Kidney glomerular epithelial cell (primary cell): ENCODE results near the gene CLEC10A.
"Not testable (repeated sequence)": the region's sequence is repeated elsewhere in the genome, so short reads cannot be mapped to it uniquely, and the experiment has no call there.

Source experiments
- DNase-seq: peaks from one replicate; lab custom pipeline; 2025; lab: John Stamatoyannopoulos, UW

CLEC10A gene

GRCh38 chr17:7072406-7072805 is 7.6 kb downstream of the CLEC10A start:
- no peak for DNase-seq

GRCh38 chr17:7070712-7071111 is 9.3 kb downstream of the CLEC10A start:
- no peak for DNase-seq

DNA sequence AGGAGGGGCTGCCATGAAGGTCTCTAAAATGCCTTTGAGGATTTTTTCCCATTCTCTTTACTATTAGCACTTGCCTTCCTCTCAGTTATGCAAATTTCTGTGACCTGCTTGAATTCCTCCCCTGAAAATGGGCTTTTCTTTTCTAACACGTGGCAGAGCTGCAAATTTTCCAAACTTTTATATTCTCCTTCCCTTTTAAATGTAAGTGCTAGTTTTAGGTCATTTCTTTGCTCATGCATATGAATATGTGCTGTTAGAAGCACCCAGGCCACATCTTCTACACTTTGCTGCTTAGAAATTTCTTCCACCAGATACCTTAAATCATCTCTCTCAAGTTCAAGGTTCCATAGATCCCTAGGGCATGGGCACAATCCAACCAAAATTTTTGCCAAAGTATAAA is 11.8 kb downstream of the CLEC10A start:
- no peak for DNase-seq

- no peak for DNase-seq
Observed at GRCh38 chr17:7067198-7067597, 12.9 kb downstream of the CLEC10A start.

- DNase-seq = no peak
Observed at GRCh38 chr17:7064261-7064660, 15.8 kb downstream of the CLEC10A start.

- DNase-seq = no peak
Observed at GRCh38 chr17:7063518-7064094, 16.4 kb downstream of the CLEC10A start.

DNA sequence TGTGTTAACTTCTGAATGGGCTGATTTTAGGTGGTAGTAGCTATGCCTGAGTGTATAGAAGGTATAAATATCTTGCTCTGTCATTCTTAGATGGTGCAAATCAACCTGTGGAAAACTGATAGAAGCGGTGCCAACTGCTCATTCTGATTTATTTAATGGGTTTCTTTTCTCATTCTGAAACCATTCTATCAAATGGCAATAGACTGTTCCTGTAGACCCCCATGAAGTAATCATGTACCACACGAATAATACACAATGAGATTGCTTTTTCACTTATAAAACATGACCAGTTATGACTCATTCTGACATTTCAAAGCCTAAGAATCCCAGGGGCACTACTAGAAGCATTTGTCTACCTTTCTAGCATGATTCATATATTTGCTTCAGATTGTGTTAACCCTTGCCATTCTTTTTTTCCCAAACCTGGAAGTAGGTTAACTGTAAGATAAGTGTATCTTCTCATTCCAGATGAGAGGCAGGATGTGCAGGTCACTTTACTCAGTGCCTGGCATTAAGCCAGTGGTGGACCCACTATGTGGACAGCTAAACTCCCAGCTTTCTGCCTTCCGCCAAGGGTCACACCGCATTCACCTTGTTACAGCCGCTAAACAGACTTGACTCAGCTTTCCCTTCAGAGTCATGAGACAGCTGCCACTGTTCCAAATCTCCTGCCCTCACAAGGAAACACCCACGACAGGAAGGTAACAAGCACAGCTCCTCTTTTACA is 19.7 kb downstream of the CLEC10A start:
- DNase-seq = peak; percentile 97

DNA sequence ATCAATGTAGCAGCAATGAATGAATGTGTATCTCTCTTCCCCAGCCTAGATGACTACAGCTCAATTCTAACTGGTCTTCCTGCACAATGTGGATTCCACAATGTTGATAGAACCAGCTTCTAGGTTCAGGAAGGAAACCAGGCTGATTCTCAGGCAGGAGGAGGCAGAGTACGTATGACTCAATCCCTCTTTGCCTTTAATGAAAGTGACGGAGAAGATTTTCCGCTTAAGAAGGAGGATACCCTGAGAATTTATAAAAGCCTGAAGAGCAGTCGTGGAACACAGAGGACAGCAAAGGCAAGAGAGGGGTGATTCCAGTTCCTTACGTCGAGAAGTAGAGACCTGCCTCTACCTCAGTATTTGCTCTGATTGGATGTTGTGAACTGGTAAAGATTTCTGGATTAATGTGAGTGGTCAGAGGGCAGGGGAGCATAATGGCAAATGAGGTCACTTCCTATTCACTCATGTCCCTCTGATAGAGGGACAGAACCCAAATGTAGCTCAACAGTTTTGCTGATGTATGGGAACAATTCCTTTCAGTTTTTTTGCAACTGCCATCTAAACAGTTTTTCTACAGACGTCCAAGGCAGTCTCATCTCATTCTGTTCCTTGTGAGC is 21.1 kb downstream of the CLEC10A start:
- DNase-seq = no peak

GRCh38 chr17:7056386-7056785 is 23.7 kb downstream of the CLEC10A start:
- no peak for DNase-seq

DNA sequence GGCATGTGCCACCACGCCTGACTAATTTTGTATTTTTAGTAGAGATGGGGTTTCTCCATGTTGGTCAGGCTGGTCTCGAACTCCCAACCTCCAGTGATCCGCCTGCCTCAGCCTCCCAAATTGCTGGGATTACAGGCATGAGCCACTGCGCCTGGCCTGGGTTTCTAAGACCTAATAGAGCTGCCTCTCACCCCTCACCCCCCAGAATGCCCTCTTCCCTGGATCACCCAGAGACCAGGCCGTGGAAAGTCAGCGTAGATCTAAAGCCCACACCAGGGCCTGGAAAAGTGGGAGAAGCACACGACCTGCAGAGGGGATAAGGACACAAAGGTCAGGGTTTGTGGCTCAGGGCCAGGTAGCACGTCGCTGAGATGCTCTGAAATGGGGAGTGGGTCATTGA is 29.5 kb downstream of the CLEC10A start:
- not testable (repeated sequence) for DNase-seq

GRCh38 chr17:7048968-7049367 is 31.1 kb downstream of the CLEC10A start:
- no peak for DNase-seq

DNA sequence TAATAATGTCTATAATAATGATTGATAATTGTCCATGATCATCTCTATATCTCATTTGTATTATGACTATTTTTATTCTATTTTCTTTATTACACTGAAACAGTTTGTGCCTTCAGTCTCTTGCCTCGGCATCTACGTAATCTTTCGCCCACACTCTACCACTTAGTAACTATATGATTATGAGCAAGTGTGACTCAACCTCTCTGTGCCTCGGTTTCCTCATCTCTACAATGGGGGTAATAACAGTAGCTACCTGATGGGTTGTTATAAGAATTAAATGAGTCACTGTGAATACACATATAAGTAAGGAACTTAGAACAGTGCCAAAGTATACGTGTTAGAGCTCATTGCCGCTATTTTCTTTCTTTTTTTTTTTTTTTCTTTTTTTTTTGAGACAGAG is 32.5 kb downstream of the CLEC10A start:
- no peak for DNase-seq

- DNase-seq = not testable (repeated sequence)
Observed at GRCh38 chr17:7046725-7047397, 33.2 kb downstream of the CLEC10A start.

- DNase-seq = no peak
Observed at GRCh38 chr17:7046127-7046724, 33.8 kb downstream of the CLEC10A start.

GRCh38 chr17:7045492-7046126 is 34.4 kb downstream of the CLEC10A start:
- peak; percentile 78 for DNase-seq

DNA sequence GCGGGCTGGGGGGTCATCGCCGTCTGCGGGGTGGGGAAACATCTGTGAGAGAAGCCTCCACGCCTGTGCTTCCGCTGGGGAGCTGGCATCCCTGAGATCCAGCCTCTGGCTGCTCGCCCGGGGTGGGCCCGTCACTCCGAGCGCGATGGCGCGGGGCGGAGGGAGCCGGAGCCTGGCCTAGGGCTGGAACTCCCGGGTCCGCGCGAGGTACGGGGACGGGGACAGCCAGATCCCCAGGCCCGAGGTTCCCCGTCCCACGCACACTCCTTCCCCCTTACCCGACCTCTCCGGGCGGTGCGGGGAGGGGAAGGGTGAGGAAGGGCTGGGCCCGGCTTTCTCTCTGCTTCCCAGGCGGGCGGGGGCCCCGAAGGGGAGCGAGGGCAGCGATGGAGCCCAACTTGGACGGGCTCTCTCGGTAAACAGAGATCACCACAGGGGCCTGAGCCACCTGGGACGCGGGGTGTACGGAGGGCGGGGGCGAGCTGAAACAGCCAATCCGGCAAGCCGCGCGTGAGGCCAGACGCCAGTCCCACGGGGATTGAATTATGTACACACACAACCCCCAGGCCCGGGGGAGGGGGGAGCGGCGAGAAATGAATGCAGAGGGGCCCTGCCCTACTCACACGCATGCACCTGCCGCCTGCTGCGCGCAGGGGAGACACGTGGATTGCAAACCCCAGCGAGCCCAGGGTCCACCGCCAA is 36.4 kb downstream of the CLEC10A start, which contains the start of gene SLC16A11:
TSS of gene SLC16A11 (minus strand) at position 596 of the 702 bp plus-strand sequence. CDS start at position 17, 579 bp downstream.
- no peak for DNase-seq

GRCh38 chr17:7043182-7043496 is 36.9 kb downstream of the CLEC10A start:
- no peak for DNase-seq

DNA sequence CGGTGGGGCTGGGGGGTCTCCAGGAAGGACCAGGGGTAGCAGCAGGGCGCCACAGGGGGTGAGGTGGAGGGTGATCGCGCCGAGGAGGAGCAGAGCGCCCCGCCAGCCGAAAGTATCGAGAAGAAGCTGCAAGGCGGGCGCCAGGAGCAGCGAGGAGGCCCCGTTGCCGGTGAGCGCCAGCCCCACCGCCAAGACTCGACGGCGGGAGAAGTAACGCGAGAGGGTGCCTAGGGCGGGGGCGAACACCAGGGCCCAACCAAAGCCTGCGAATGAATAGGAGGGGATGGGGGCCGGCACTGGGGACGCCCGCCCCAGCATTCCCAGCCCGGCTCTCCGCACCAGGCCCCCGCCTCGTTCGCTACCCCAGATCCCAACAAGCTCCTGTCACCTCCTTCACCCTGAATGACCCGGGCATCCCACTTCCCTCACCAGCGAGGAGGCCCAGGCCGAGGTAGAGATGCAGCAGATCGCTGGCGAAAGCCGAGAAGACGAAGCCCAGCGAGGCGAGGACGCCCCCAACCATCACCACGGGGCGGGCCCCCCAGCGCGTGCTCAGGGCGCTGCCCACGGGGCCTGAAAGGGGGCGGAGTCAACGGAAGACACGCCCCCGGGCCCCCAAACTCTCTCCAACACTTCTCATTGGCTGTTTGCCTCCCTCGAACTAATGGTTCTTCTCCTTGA is 37.4 kb downstream of the CLEC10A start:
- no peak for DNase-seq

GRCh38 chr17:7041607-7042500 is 38.2 kb downstream of the CLEC10A start:
- no peak for DNase-seq

DNA sequence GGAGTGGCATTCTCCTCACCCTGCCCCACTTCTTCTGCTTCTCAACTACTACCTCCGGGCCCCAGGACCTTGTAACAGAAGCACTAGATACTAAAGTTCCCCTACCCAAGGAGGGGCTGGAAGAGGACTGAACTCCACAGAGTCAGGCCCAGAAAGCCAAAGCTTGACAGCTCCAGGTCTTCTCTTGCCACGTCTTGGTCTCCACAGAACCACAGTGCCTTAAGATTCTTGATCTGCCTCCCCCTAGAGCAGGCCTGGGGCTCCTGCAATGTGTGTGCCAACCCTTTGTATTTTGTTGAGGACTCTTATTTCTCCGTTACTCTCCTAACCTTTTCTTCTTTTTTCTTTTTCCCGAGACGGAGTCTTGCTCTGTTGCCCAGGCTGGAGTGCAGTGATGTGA is 40.2 kb downstream of the CLEC10A start:
- no peak for DNase-seq
